ENCODE measurements around the gene NUP62.

DNA sequence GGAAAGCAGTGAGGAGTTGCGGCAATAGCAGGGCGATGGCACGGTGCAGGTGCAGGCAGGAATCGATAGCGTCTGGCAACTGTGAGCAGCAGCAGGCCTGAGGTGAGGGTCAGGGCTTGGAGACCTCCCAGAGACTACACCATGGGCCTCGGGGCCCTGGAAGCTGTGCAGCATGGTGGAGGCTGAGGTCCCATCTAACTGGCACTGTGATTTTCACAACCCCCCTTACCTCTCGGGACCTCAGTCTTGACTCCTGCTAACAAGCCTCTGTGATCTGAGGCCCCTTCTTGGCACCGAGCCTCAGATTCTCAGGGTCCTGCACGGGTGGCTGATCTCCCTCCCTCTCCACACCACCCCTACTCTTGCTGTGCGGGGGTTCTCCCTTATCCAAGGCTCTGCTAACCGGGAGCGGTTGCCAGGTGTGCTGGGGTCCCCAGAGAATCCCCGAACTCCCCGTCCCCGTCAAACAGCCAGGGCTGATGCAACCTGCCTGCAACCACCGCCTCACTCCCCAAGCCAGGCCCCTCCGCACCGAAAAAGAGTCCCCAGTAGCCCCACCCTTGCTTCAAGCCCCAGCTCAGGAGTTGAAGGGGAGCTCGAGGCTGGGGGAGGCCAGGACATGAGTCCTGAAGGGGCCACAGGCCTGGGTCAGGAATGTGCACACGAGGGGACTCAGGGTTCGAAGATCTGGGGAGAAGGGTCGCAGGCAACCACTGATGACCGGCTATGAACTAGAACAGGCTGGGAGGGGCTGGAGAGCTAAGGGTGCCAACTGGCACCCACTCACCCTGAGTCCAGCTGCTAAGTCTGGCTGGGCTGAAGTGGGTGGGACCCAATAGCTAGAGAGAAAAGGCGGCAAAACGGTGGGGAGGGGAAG lies 5.1 kb downstream of the NUP62 start:
- TF ChIP-seq, protein P1, sequence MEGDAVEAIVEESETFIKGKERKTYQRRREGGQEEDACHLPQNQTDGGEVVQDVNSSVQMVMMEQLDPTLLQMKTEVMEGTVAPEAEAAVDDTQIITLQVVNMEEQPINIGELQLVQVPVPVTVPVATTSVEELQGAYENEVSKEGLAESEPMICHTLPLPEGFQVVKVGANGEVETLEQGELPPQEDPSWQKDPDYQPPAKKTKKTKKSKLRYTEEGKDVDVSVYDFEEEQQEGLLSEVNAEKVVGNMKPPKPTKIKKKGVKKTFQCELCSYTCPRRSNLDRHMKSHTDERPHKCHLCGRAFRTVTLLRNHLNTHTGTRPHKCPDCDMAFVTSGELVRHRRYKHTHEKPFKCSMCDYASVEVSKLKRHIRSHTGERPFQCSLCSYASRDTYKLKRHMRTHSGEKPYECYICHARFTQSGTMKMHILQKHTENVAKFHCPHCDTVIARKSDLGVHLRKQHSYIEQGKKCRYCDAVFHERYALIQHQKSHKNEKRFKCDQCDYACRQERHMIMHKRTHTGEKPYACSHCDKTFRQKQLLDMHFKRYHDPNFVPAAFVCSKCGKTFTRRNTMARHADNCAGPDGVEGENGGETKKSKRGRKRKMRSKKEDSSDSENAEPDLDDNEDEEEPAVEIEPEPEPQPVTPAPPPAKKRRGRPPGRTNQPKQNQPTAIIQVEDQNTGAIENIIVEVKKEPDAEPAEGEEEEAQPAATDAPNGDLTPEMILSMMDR (optimal IDR thresholded peaks at IDR 0.05 in 1 of 3, IDR thresholded peaks at IDR 0.05 in 1 of 3, conservative IDR thresholded peaks at IDR 0.05 in 1 of 3; ENCODE audit: extremely low read depth in 1 of 3, insufficient read depth in 2 of 3, low read length in 3 of 3): no peak
- no peak for TF ChIP-seq EZH2 (IDR thresholded peaks at IDR 0.05; ENCODE audit: low read length)

Measured in keratinocyte (primary cell).